Measurements from ENCODE around the gene TRIM33.

DNA sequence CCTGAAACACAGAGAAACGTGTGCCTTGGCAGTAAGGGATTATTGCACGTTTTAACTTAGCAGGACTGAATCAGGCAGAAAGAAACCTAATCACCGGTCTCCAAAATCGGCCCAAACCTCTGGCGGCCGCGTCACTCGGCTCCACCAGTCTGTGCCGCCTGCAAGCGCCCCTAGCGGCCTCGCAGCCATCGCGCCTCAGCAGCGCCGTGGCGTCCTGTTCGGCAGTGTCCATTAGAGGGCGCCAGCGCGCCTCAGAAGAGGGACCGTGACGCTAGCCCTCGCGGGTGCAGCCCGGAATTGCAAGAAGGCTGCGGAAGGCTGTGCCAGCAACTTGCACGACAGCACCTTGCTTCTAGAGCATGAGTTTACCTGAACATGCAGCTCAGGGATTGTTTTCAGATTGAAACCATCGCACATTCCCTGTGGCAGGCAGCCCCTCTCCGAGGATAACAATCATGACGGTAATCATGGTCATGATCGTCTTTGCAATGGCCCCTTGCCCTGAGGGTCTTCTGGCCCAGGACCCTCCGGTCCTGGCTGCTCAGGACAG, 164.4 kb downstream of the TRIM33 start:
- TF ChIP-seq, protein P1, sequence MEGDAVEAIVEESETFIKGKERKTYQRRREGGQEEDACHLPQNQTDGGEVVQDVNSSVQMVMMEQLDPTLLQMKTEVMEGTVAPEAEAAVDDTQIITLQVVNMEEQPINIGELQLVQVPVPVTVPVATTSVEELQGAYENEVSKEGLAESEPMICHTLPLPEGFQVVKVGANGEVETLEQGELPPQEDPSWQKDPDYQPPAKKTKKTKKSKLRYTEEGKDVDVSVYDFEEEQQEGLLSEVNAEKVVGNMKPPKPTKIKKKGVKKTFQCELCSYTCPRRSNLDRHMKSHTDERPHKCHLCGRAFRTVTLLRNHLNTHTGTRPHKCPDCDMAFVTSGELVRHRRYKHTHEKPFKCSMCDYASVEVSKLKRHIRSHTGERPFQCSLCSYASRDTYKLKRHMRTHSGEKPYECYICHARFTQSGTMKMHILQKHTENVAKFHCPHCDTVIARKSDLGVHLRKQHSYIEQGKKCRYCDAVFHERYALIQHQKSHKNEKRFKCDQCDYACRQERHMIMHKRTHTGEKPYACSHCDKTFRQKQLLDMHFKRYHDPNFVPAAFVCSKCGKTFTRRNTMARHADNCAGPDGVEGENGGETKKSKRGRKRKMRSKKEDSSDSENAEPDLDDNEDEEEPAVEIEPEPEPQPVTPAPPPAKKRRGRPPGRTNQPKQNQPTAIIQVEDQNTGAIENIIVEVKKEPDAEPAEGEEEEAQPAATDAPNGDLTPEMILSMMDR (IDR thresholded peaks at IDR 0.05; ENCODE audit: low read depth, low read length, poor library complexity, severe bottlenecking), result peak; percentile 100
- TF ChIP-seq EZH2phosphoT487 (IDR thresholded peaks at IDR 0.05; ENCODE audit: borderline replicate concordance, low read length), result no peak

All from DOHH2 (cell line).